Astrocyte (in vitro differentiated cells and primary cell): ENCODE data around the gene PTPRE. TPM values are rescaled to one million over a fixed set of nuclear protein-coding genes. Genes with fewer than 3 reads are reported as not detected.

Source experiments
- DNase-seq: peaks from one replicate; pipeline ENCODE4 v3.0.0-alpha.2; 2010; ENCODE audit warnings: low read depth
- FAIRE-seq: peaks from 2 replicates; lab custom pipeline; 2011; peaks lifted over from hg19 to GRCh38; lab: Jason Lieb, UNC
- H2AFZ ChIP-seq: 2 replicates; pipeline ENCODE4 v1.6.0; 2012; ENCODE audit warnings: low read depth, low read length, inconsistent platforms
- H3K27ac ChIP-seq: 2 replicates; pipeline ENCODE4 v1.5.1; 2011; ENCODE audit warnings: low read depth, low read length, inconsistent platforms
- H3K27me3 ChIP-seq: 2 replicates; pipeline ENCODE4 v1.6.0; 2011; ENCODE audit warnings: low read length, inconsistent platforms; ENCODE audit not compliant: insufficient read depth
- H3K36me3 ChIP-seq: 2 replicates; pipeline ENCODE4 v1.5.1; 2011; ENCODE audit warnings: low read length, inconsistent platforms; ENCODE audit not compliant: insufficient read depth
- H3K4me1 ChIP-seq: 2 replicates; pipeline ENCODE4 v1.5.1; 2011; ENCODE audit warnings: low read length, inconsistent platforms; ENCODE audit not compliant: insufficient read depth
- H3K4me2 ChIP-seq: 2 replicates; pipeline ENCODE4 v1.6.0; 2012; ENCODE audit warnings: low read length, inconsistent platforms
- H3K4me3 ChIP-seq: 2 replicates; pipeline ENCODE4 v1.5.1; 2011; ENCODE audit warnings: low read depth, mild to moderate bottlenecking, low read length, inconsistent platforms; ENCODE audit not compliant: insufficient read depth
- H3K79me2 ChIP-seq: 2 replicates; pipeline ENCODE4 v1.6.0; 2012; ENCODE audit warnings: mild to moderate bottlenecking, low read length, inconsistent platforms; ENCODE audit not compliant: insufficient read depth
- H3K9ac ChIP-seq: 2 replicates; pipeline ENCODE4 v1.6.0; 2012; ENCODE audit warnings: mild to moderate bottlenecking, low read length, inconsistent platforms
- H3K9me3 ChIP-seq: 2 replicates; pipeline ENCODE4 v1.5.1; 2012; ENCODE audit warnings: low read depth, mild to moderate bottlenecking, low read length, inconsistent platforms; ENCODE audit not compliant: insufficient read depth
- H4K20me1 ChIP-seq: 2 replicates; pipeline ENCODE4 v1.6.0; 2012; ENCODE audit warnings: low read length, inconsistent platforms; ENCODE audit not compliant: insufficient read depth
- H3K27ac Mint-ChIP-seq: one replicate; pipeline ENCODE4 v1.8.0; 2021; ENCODE audit warnings: mild to moderate bottlenecking, mixed read lengths; ENCODE audit not compliant: unreplicated experiment
- H3K27me3 Mint-ChIP-seq: one replicate; pipeline ENCODE4 v1.8.0; 2021; ENCODE audit warnings: low read depth, mixed read lengths; ENCODE audit not compliant: unreplicated experiment
- H3K36me3 Mint-ChIP-seq: one replicate; pipeline ENCODE4 v1.8.0; 2021; ENCODE audit warnings: low read depth, mixed read lengths; ENCODE audit not compliant: unreplicated experiment
- H3K4me1 Mint-ChIP-seq: one replicate; pipeline ENCODE4 v1.8.0; 2021; ENCODE audit warnings: low read depth, mixed read lengths; ENCODE audit not compliant: unreplicated experiment
- H3K4me3 Mint-ChIP-seq: one replicate; pipeline ENCODE4 v1.8.0; 2021; ENCODE audit warnings: mild to moderate bottlenecking, moderate library complexity, mixed read lengths; ENCODE audit not compliant: unreplicated experiment
- H3K9me3 Mint-ChIP-seq: one replicate; pipeline ENCODE4 v1.8.0; 2021; ENCODE audit warnings: mild to moderate bottlenecking, mixed read lengths; ENCODE audit not compliant: unreplicated experiment
- CTCF ChIP-seq: IDR thresholded peaks from 2 replicates; pipeline ENCODE4 v1.5.1; 2011; ENCODE audit warnings: low read depth, mild to moderate bottlenecking, inconsistent platforms, low read length, moderate library complexity; ENCODE audit not compliant: insufficient read depth
- EZH2 ChIP-seq: IDR thresholded peaks from 2 replicates; pipeline ENCODE4 v1.6.1; 2012; ENCODE audit warnings: mild to moderate bottlenecking, low read length, inconsistent platforms; ENCODE audit not compliant: insufficient read depth
- total RNA-seq: library from RNA; stranded (reverse); gene quantifications from 2 replicates; pipeline ENCODE4 v1.2.1, GENCODE V29; 2021

Gene PTPRE
- total RNA-seq, 1 donor from 2014 or later, result 14.1 TPM

GRCh38 chr10:128067691-128068397, 160.9 kb downstream of the PTPRE start:
- Histone ChIP-seq H3K4me3 (no peak overlapping the region), H4K20me1 (no peaks in the 10 kb centered on the region), H3K27me3 (no peaks in the 10 kb centered on the region), H2AFZ (no peak overlapping the region), H3K36me3 (peaks cover 2% of the 10 kb centered on the region), H3K9me3 (no peaks in the 10 kb centered on the region), H3K4me2 (no peak overlapping the region), H3K79me2 (no peaks in the 10 kb centered on the region), H3K27ac (no peak overlapping the region), H3K9ac (no peak overlapping the region), H3K4me1 (peaks cover 26% of the 10 kb centered on the region)
- no peak overlapping the region for H3K4me3 Mint-ChIP-seq
- DNase-seq, result no peak
- H3K4me1 Mint-ChIP-seq, result peaks cover 24% of the 10 kb centered on the region
- no peak overlapping the region for H3K27ac Mint-ChIP-seq
- no peaks in the 10 kb centered on the region for H3K9me3 Mint-ChIP-seq
- TF ChIP-seq CTCF, result no peak
- TF ChIP-seq EZH2, result no peak
- H3K36me3 Mint-ChIP-seq, result peaks cover 15% of the 10 kb centered on the region
- no peaks in the 10 kb centered on the region for H3K27me3 Mint-ChIP-seq
- FAIRE-seq, result no peak

- H3K9me3 ChIP-seq, result no peaks in the 10 kb centered on the region
- no peak overlapping the region for H3K27ac ChIP-seq
- H3K27ac Mint-ChIP-seq, result no peak overlapping the region
- no peak overlapping the region for H3K4me3 Mint-ChIP-seq
- H3K79me2 ChIP-seq, result no peaks in the 10 kb centered on the region
- DNase-seq, result no peak
- H3K36me3 Mint-ChIP-seq, result peaks cover 10% of the 10 kb centered on the region
- H3K36me3 ChIP-seq, result peaks cover 2% of the 10 kb centered on the region
- H3K4me2 ChIP-seq, result no peak overlapping the region
- no peak overlapping the region for H2AFZ ChIP-seq
- H3K4me1 Mint-ChIP-seq, result peaks cover 17% of the 10 kb centered on the region
- TF ChIP-seq EZH2 (no peak), CTCF (no peak)
- no peak for FAIRE-seq
- no peak overlapping the region for H3K4me3 ChIP-seq
- no peaks in the 10 kb centered on the region for H3K27me3 Mint-ChIP-seq
- no peak overlapping the region for H3K9ac ChIP-seq
- no peaks in the 10 kb centered on the region for H3K9me3 Mint-ChIP-seq
- peaks cover 21% of the 10 kb centered on the region for H3K4me1 ChIP-seq
- H4K20me1 ChIP-seq, result no peaks in the 10 kb centered on the region
- H3K27me3 ChIP-seq, result no peaks in the 10 kb centered on the region
Observed at GRCh38 chr10:128068398-128069285, 161.7 kb downstream of the PTPRE start.
